ENCODE data around the gene TNFSF12. TPM values are rescaled to one million over a fixed set of nuclear protein-coding genes. Genes with fewer than 3 reads are reported as not detected.

TNFSF12 gene
- total RNA-seq, result 10 to 100 TPM; 20.8 to 53.1 (median 31.5) TPM

- in situ Hi-C loops (cut with MboI; ENCODE audit: low pct_ligation_motif_present in 1 of 4, low pct_unique_long_range_greater_than_20kb in 1 of 4, low sequenced_read_pairs in 3 of 4) (no loop called here), intact Hi-C loops (cut with DNase I; ENCODE audit: low total_unique reads) (no loop called here)
- peak within 1 kb of the TSS; percentile 45 to 71 (median 62) for H3K4me3 ChIP-seq
- peak; percentile 72 for DNase-seq
- H3K27ac ChIP-seq, result peak within 1 kb of the TSS; percentile 84 to 92 (median 86)
- H3K4me1 ChIP-seq, result peaks cover 7 to 34% (median 18%) of the 10 kb centered on the region in 4 donors
- WGBS, 2 donors (ENCODE audit: low coverage in 1 of 2), result 0% methylated on average over 50 of the region's 65 CpGs; no CpG with 5 or more reads in 1 of the 2 donors
- TF ChIP-seq POLR2A (IDR thresholded peaks at IDR 0.05) (peak; percentile 23), POLR2AphosphoS5 (IDR thresholded peaks at IDR 0.05) (peak in 2 of 3 donors; percentile 36 to 66), CTCF (IDR thresholded peaks at IDR 0.05) (peak in 2 of 5 experiments; percentile 8 to 11), EP300 (IDR thresholded peaks at IDR 0.05; ENCODE audit: low read depth) (no peak)
- H3K36me3 ChIP-seq, result no peaks in the 10 kb centered on the region
- H3K9me3 ChIP-seq, result no peaks in the 10 kb centered on the region
- no peaks in the 10 kb centered on the region for H3K27me3 ChIP-seq
Measured at GRCh38 chr17:7548585-7549400, at the start of gene TNFSF12. Gene TNFSF12, plus strand, starts transcription at chr17:7549058. Its CDS starts 96 bp downstream, at chr17:7549154.

GRCh38 chr17:7499161-7499560 lies 49.7 kb upstream of the TNFSF12 start:
- WGBS, 2 donors (ENCODE audit: low coverage in 1 of 2), result 91% methylated on average over 11 of the region's 11 CpGs; no CpG with 5 or more reads in 1 of the 2 donors
- in situ Hi-C loops (cut with MboI; ENCODE audit: low pct_ligation_motif_present in 1 of 4, low pct_unique_long_range_greater_than_20kb in 1 of 4, low sequenced_read_pairs in 3 of 4) (no loop called here), intact Hi-C loops (cut with DNase I; ENCODE audit: low total_unique reads) (no loop called here)
- Histone ChIP-seq H3K27me3 (no peaks in the 10 kb centered on the region), H3K4me1 (no peaks in the 10 kb centered on the region), H3K4me3 (no peak overlapping the region), H3K36me3 (peaks cover 0 to 79% (median 42%) of the 10 kb centered on the region in 4 donors), H3K9me3 (no peaks in the 10 kb centered on the region), H3K27ac (no peak overlapping the region)
- DNase-seq, result no peak
- no peak for TF ChIP-seq CTCF (IDR thresholded peaks at IDR 0.05)
- no peak for TF ChIP-seq POLR2AphosphoS5 (IDR thresholded peaks at IDR 0.05)
- TF ChIP-seq POLR2A (IDR thresholded peaks at IDR 0.05), result no peak

GRCh38 chr17:7501729-7502128 lies 47.1 kb upstream of the TNFSF12 start:
- TF ChIP-seq POLR2A (IDR thresholded peaks at IDR 0.05), result no peak
- TF ChIP-seq CTCF (IDR thresholded peaks at IDR 0.05), result no peak
- no peak for TF ChIP-seq EP300 (IDR thresholded peaks at IDR 0.05; ENCODE audit: low read depth)
- H3K27me3 ChIP-seq, result no peaks in the 10 kb centered on the region
- no peak overlapping the region for H3K27ac ChIP-seq
- H3K36me3 ChIP-seq, result peaks cover 0 to 86% (median 41%) of the 10 kb centered on the region in 4 donors
- WGBS, 2 donors (ENCODE audit: low coverage in 1 of 2), result 60 to 90% methylated on average over 3 to 14 of the region's 14 CpGs
- H3K9me3 ChIP-seq, result no peaks in the 10 kb centered on the region
- H3K4me1 ChIP-seq, result peaks cover 0 to 7% (median 0%) of the 10 kb centered on the region in 4 donors
- intact Hi-C loops (cut with DNase I; ENCODE audit: low total_unique reads) (no loop called here), in situ Hi-C loops (cut with MboI; ENCODE audit: low pct_ligation_motif_present in 1 of 4, low pct_unique_long_range_greater_than_20kb in 1 of 4, low sequenced_read_pairs in 3 of 4) (no loop called here)
- DNase-seq, result no peak
- no peak overlapping the region for H3K4me3 ChIP-seq

GRCh38 chr17:7502171-7502847 lies 46.5 kb upstream of the TNFSF12 start:
- no peak for DNase-seq
- intact Hi-C loops (cut with DNase I; ENCODE audit: low total_unique reads), result no loop called here
- TF ChIP-seq CTCF (IDR thresholded peaks at IDR 0.05) (no peak), POLR2A (IDR thresholded peaks at IDR 0.05) (no peak), EP300 (IDR thresholded peaks at IDR 0.05; ENCODE audit: low read depth) (no peak), POLR2AphosphoS5 (IDR thresholded peaks at IDR 0.05) (no peak)
- in situ Hi-C loops (cut with MboI; ENCODE audit: low pct_ligation_motif_present in 1 of 4, low pct_unique_long_range_greater_than_20kb in 1 of 4, low sequenced_read_pairs in 3 of 4), result no loop called here
- Histone ChIP-seq H3K4me3 (no peak overlapping the region), H3K27ac (no peak overlapping the region), H3K27me3 (no peaks in the 10 kb centered on the region), H3K36me3 (peaks cover 0 to 86% (median 41%) of the 10 kb centered on the region in 4 donors), H3K4me1 (peaks cover 0 to 7% (median 0%) of the 10 kb centered on the region in 4 donors), H3K9me3 (no peaks in the 10 kb centered on the region)
- WGBS, 2 donors (ENCODE audit: low coverage in 1 of 2), result 60 to 95% methylated on average over 1 to 20 of the region's 20 CpGs

All from transverse colon (tissue), 4 donors.